ENCODE results near the gene GNS.
"Not testable (repeated sequence)": the region's sequence is repeated elsewhere in the genome, so short reads cannot be mapped to it uniquely, and the experiment has no call there.

Gene GNS

DNA sequence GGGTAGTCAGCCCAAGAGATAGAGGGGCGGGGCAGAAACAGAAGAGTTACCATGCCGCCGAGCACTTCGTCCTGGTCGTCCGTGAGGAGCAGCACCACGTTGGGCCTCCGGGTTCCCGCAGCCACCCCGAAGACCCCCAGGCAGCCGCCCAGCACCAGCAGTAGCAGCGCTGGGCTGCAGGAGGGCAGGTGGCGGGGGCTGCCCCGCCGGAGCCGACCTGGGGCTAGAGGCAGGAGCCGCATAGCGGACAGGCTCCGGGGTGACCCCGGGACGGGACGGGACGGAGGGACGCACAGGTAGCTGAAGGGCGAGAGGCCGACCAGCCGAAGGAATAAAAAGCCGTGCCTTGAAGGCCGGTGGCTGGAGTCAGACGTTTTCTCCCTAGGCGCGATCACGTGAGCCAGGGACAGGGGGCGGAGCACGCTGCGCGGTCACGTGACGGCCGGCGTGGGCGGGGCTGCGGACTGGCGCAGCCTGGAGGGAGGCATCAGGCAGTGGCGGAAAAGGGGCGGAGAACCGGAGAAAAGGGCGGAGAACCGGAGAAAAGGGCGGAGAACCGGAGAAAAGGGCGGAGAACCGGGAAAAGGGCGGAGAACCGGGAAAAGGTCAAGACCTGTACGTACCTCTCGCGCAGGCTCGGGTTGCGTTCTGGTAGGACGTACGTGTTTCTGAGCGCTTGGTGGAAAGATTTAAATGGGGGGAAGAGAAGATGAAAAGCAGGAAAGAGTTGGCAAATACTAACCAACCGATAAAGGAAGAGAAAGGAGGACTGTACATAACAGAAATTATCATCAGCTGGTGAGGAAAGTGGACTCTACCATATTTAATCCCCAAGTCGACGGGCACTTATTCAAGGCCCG lies at the start of gene GNS:
Gene GNS, minus strand, starts transcription at position 372 of the 860 bp plus-strand sequence. Its CDS starts 130 bp downstream, at position 242.
- peak; percentile 81 for DNase-seq (ENCODE audit: insufficient read length, low spot score)
- FAIRE-seq, result no peak
- TF ChIP-seq, protein P1, sequence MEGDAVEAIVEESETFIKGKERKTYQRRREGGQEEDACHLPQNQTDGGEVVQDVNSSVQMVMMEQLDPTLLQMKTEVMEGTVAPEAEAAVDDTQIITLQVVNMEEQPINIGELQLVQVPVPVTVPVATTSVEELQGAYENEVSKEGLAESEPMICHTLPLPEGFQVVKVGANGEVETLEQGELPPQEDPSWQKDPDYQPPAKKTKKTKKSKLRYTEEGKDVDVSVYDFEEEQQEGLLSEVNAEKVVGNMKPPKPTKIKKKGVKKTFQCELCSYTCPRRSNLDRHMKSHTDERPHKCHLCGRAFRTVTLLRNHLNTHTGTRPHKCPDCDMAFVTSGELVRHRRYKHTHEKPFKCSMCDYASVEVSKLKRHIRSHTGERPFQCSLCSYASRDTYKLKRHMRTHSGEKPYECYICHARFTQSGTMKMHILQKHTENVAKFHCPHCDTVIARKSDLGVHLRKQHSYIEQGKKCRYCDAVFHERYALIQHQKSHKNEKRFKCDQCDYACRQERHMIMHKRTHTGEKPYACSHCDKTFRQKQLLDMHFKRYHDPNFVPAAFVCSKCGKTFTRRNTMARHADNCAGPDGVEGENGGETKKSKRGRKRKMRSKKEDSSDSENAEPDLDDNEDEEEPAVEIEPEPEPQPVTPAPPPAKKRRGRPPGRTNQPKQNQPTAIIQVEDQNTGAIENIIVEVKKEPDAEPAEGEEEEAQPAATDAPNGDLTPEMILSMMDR (IDR thresholded peaks at IDR 0.05; ENCODE audit: insufficient read depth, missing control alignments), result no peak

DNA sequence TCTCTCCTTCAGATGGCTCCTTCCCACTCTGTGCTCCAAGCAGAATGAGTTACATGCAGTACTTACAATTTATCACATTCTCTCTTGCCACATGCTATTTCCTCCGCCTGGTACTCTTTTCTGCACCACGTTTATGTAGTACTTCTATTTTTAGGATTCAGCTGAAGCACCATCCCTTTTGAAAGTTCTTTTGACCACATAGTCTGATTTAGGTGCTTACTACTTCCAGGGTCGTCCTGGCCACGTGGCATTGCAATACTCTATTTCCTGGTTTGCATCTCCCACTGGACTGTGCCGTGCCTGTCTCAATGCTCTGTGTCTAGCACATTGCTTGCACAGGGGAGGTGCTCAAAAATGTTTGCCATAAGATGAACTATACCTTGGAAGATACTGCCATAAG lies 48.9 kb upstream of the GNS start:
- FAIRE-seq (no peak), DNase-seq (ENCODE audit: insufficient read length, low spot score) (no peak)
- TF ChIP-seq, protein P1 (IDR thresholded peaks at IDR 0.05; ENCODE audit: insufficient read depth, missing control alignments), result no peak

DNA sequence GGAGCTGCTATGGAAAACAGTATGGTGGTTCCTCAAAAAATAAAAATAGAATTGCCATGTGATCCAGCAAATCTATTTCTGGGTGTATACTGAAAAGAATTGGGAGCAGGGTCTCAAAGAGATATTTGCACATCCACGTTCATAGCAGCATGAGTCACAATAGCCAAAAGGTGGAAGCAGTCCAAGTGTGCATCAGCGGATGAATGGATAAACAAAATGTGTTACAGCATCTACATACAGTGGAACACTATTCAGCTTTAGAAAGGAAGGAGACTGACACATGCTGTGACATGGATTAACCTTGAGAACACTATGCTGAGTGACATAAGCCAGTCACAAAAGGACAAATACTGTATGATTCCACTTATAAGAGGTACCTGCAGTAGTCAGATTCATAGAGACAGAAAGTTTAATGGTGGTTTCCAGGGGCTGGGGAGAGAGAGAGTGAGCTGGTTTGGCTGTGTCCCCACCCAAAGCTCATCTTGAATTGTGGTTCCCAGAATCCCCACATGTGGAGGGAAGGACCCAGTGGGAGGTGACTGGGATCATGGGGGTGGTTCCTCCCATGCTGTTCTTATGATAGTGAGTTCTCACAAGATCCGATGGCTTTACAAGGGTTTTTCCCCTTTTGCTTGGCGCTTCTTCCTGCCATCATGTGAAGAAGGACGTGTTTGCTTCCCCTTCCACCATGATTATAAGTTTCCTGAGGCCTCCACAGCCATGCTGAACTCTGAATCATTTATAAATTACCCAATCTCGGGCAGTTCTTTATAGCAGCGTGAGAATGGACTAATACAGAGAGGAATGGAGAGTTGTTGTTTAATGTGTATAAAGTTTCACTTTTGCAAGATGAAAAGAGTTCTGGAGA lies 47.6 kb upstream of the GNS start:
- DNase-seq (ENCODE audit: insufficient read length, low spot score) (no peak), FAIRE-seq (no peak)
- TF ChIP-seq, protein P1 (IDR thresholded peaks at IDR 0.05; ENCODE audit: insufficient read depth, missing control alignments), result no peak

DNA sequence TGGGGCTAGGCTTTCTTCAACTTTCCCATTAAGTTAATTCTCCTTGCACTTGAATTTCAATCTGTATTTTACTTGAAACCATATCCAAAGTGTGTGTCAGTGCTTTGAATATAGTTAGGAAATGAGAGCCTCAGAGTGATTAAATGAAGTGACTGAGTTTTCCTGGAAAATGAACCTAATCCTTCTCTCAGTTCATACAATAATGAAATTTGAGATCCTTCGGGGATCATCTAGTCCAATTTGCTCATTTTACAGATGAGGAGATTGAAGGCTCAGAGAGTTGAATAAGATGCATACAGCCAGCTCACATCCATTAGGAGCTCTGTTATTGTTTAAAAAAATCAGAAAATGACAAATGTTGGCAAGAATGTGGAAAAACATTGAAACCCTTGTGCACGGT lies 47.0 kb upstream of the GNS start:
- no peak for FAIRE-seq
- no peak for DNase-seq (ENCODE audit: insufficient read length, low spot score)
- TF ChIP-seq, protein P1 (IDR thresholded peaks at IDR 0.05; ENCODE audit: insufficient read depth, missing control alignments), result no peak

DNA sequence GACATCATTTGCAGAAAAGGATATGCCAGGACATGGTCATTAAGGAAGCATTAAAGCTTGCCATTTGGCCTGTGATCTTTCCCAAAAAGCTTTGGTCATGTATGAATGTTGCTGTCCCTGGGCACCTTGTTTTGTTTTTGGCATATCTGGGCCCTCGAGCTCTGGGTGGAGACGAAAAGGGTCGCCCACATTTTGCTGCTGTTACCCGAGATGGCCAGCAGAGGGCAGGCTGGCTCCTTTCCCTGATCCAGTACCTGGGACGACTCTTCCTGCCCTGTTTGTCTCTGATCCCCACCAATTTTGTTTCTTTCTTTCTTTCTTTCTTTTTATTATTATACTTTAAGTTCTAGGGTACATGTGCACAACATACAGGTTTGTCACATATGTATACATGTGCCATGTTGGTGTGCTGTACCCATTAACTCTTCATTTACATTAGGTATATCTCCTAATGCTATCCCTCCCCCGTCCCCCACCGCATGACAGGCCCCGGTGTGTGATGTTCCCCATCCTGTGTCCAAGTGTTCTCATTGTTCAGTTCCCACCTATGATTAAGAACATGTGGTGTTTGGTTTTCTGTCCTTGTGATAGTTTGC lies 43.1 kb upstream of the GNS start:
- TF ChIP-seq, protein P1 (IDR thresholded peaks at IDR 0.05; ENCODE audit: insufficient read depth, missing control alignments), result peak; percentile 80
- FAIRE-seq; DNase-seq (ENCODE audit: insufficient read length, low spot score): not testable (repeated sequence)

DNA sequence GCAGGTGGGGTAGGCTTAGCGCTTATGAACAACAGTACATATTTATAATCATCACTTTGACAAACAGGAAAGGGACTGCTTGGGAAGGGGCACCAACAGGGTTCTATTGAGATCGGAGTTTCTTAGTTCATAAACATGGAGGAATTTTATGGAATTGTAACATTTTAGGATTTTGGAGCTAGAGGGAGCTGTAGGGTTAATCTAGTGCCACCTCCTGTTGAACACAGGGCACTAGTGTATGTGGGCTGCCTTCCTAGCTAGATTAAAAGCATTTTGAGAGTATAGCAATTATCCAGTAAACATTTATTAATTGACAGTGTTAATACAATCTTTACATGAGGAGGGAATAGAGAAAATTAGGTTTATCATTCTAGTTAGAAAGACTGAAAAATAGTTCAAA lies 42.2 kb upstream of the GNS start:
- FAIRE-seq, result no peak
- no peak for DNase-seq (ENCODE audit: insufficient read length, low spot score)
- TF ChIP-seq, protein P1 (IDR thresholded peaks at IDR 0.05; ENCODE audit: insufficient read depth, missing control alignments), result peak; percentile 35

Measured in D721Med (cell line).